Kasumi-1 (cell line): Measurements from ENCODE around the gene SPRR3.

Experiments
- DNase-seq, 2 experiments: peaks; one replicate each; lab custom pipeline; 2025; lab: John Stamatoyannopoulos, UW

SPRR3 gene

GRCh38 chr1:153001382-153001781 lies at the start of gene SPRR3:
SPRR3 (plus strand) TSS chr1:153001749; CDS start chr1:153003021, 1,272 bp downstream.
- DNase-seq, result no peak

- DNase-seq, result no peak
Observed at GRCh38 chr1:152953761-152954160, 47.8 kb upstream of the SPRR3 start.

- no peak for DNase-seq
Observed at GRCh38 chr1:152954436-152954835, 47.1 kb upstream of the SPRR3 start.

- no peak for DNase-seq
Observed at GRCh38 chr1:152957561-152957960, 44.0 kb upstream of the SPRR3 start.

- DNase-seq, result no peak
Observed at GRCh38 chr1:152959273-152959672, 42.3 kb upstream of the SPRR3 start.

- DNase-seq, result no peak
Observed at GRCh38 chr1:152959801-152960451, 41.6 kb upstream of the SPRR3 start.

GRCh38 chr1:152960452-152961044 lies 41.0 kb upstream of the SPRR3 start:
- no peak for DNase-seq

GRCh38 chr1:152961226-152961891 lies 40.2 kb upstream of the SPRR3 start:
- DNase-seq, result no peak

GRCh38 chr1:152962876-152963415 lies 38.6 kb upstream of the SPRR3 start:
- no peak for DNase-seq

- DNase-seq, result no peak
Observed at GRCh38 chr1:152964536-152964935, 37.0 kb upstream of the SPRR3 start.

- no peak for DNase-seq
Observed at GRCh38 chr1:152965853-152966252, 35.7 kb upstream of the SPRR3 start.

- no peak for DNase-seq
Observed at GRCh38 chr1:152967201-152967600, 34.3 kb upstream of the SPRR3 start.

- DNase-seq, result no peak
Observed at GRCh38 chr1:152968248-152968647, 33.3 kb upstream of the SPRR3 start.

GRCh38 chr1:152969036-152969435 lies 32.5 kb upstream of the SPRR3 start:
- DNase-seq, result no peak

GRCh38 chr1:152970495-152970894 lies 31.1 kb upstream of the SPRR3 start, which contains the start of gene SPRR4:
SPRR4 (plus strand) TSS chr1:152970648; CDS start chr1:152971891, 1,243 bp downstream.
- DNase-seq, result no peak

GRCh38 chr1:152972196-152972886 lies 29.2 kb upstream of the SPRR3 start:
- DNase-seq, result no peak

GRCh38 chr1:152976688-152977087 lies 24.9 kb upstream of the SPRR3 start:
- no peak for DNase-seq

GRCh38 chr1:152977614-152978013 lies 23.9 kb upstream of the SPRR3 start:
- DNase-seq, result no peak

- DNase-seq, result no peak
Observed at GRCh38 chr1:152980676-152981075, 20.9 kb upstream of the SPRR3 start.

GRCh38 chr1:152981146-152981871 lies 20.2 kb upstream of the SPRR3 start:
- no peak for DNase-seq

GRCh38 chr1:152982076-152982475 lies 19.5 kb upstream of the SPRR3 start:
- no peak for DNase-seq

- no peak for DNase-seq
Observed at GRCh38 chr1:152983234-152983633, 18.3 kb upstream of the SPRR3 start.
